ENCODE data around the gene NKIRAS1. TPM values are rescaled to one million over a fixed set of nuclear protein-coding genes. Genes with fewer than 3 reads are reported as not detected.

NKIRAS1 gene
- total RNA-seq, 1 experiment from 2014 or later, result 8.9 TPM

DNA sequence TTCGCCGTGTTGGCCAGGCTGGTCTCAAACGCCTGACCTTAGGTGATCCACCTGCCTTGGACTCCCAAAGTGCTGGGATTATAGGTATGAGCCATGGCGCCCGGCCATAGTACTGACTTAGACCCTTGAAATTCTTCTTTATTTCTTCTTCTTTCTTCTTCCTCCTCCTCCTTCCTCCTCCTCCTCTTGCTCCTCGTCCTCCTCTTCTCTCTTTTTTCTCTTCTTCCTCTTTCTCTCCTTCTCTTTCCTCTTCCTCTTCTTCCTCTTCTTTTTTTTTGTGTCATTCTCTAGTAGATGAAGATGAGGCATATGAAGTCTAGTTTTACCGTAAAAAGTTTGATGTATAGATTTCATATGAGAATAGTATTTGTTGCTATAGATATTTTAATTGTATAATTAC, 9.5 kb upstream of the NKIRAS1 start:
- in situ Hi-C loops (cut with HindIII; ENCODE audit: low pct_unique_long_range_greater_than_20kb, low sequenced_read_pairs) (no loop called here), intact Hi-C loops (cut with micrococcal nuclease; ENCODE audit: unreplicated experiment) (no loop called here)
- Histone ChIP-seq H3K9me3 (ENCODE audit: control insufficient read depth, insufficient read depth, low read depth, low read length) (no peaks in the 10 kb centered on the region), H3K4me3 (ENCODE audit: low read depth in 2 of 2, low read length in 2 of 2) (no peak overlapping the region), H3K4me1 (ENCODE audit: control insufficient read depth, insufficient read depth, low read length) (no peaks in the 10 kb centered on the region), H3K27ac (ENCODE audit: low read length) (no peak overlapping the region), H3K36me3 (ENCODE audit: control insufficient read depth, insufficient read depth, low read length) (no peaks in the 10 kb centered on the region), H3K27me3 (ENCODE audit: control insufficient read depth, insufficient read depth, low read length) (no peaks in the 10 kb centered on the region)
- ChIA-PET CTCF (no interaction called here), POLR2A (no interaction called here)
- no peak for DNase-seq (ENCODE audit: low read depth, low spot score)
- TF ChIP-seq SIN3A (IDR thresholded peaks at IDR 0.05; ENCODE audit: borderline replicate concordance, insufficient read depth, low read depth, low read length) (no peak), TCF7L2 (IDR thresholded peaks at IDR 0.05; ENCODE audit: low read depth, low read length) (no peak), POLR2AphosphoS5 (IDR thresholded peaks at IDR 0.05; ENCODE audit: low read depth, low read length) (no peak), REST (IDR thresholded peaks at IDR 0.05; ENCODE audit: insufficient read depth in 1 of 2, low read depth in 2 of 2, low read length in 1 of 2) (no peak)
- TF ChIP-seq, protein P1, sequence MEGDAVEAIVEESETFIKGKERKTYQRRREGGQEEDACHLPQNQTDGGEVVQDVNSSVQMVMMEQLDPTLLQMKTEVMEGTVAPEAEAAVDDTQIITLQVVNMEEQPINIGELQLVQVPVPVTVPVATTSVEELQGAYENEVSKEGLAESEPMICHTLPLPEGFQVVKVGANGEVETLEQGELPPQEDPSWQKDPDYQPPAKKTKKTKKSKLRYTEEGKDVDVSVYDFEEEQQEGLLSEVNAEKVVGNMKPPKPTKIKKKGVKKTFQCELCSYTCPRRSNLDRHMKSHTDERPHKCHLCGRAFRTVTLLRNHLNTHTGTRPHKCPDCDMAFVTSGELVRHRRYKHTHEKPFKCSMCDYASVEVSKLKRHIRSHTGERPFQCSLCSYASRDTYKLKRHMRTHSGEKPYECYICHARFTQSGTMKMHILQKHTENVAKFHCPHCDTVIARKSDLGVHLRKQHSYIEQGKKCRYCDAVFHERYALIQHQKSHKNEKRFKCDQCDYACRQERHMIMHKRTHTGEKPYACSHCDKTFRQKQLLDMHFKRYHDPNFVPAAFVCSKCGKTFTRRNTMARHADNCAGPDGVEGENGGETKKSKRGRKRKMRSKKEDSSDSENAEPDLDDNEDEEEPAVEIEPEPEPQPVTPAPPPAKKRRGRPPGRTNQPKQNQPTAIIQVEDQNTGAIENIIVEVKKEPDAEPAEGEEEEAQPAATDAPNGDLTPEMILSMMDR (IDR thresholded peaks at IDR 0.05), result no peak
- no peak for ATAC-seq
- BruUV-seq (replicated peaks), result no TSS peak

DNA sequence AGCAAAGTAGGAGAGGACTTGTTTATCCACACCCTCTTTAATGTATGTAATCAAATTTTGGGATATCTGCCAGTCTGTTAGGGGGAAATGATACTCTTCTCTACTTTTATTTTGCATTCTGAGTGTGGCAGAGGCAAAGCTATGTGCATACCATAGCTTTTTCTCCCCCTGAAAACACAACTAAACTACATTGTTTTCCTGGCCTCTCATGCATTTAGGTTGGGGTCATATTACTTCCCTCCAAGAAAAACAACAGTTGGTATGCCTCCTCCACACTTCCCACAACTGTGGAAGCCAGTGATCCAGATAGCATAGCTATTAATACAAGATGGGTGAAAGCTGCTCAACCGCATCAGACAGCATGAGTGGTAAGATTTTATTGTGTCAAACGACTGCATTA, 7.0 kb upstream of the NKIRAS1 start:
- no TSS peak for BruUV-seq (replicated peaks)
- POLR2A ChIA-PET, result no interaction called here
- Histone ChIP-seq H3K27me3 (ENCODE audit: control insufficient read depth, insufficient read depth, low read length) (no peaks in the 10 kb centered on the region), H3K9me3 (ENCODE audit: control insufficient read depth, insufficient read depth, low read depth, low read length) (no peaks in the 10 kb centered on the region), H3K36me3 (ENCODE audit: control insufficient read depth, insufficient read depth, low read length) (peaks cover 11% of the 10 kb centered on the region; the same call in 1 of the 2 replicates), H3K4me1 (ENCODE audit: control insufficient read depth, insufficient read depth, low read length) (peaks cover 5% of the 10 kb centered on the region), H3K4me3 (ENCODE audit: low read depth in 2 of 2, low read length in 2 of 2) (no peak overlapping the region), H3K27ac (ENCODE audit: low read length) (no peak overlapping the region)
- DNase-seq (ENCODE audit: low read depth, low spot score) (no peak), ATAC-seq (no peak)
- in situ Hi-C loops (cut with HindIII; ENCODE audit: low pct_unique_long_range_greater_than_20kb, low sequenced_read_pairs), result no loop called here
- no peak for TF ChIP-seq POLR2AphosphoS5 (IDR thresholded peaks at IDR 0.05; ENCODE audit: low read depth, low read length)
- TF ChIP-seq, protein P1 (IDR thresholded peaks at IDR 0.05), result no peak
- TF ChIP-seq REST (IDR thresholded peaks at IDR 0.05; ENCODE audit: insufficient read depth in 1 of 2, low read depth in 2 of 2, low read length in 1 of 2), result no peak
- no peak for TF ChIP-seq TCF7L2 (IDR thresholded peaks at IDR 0.05; ENCODE audit: low read depth, low read length)
- no peak for TF ChIP-seq SIN3A (IDR thresholded peaks at IDR 0.05; ENCODE audit: borderline replicate concordance, insufficient read depth, low read depth, low read length)
- intact Hi-C loops (cut with micrococcal nuclease; ENCODE audit: unreplicated experiment), result no loop called here
- CTCF ChIA-PET, result interaction anchor here (0.7 kb wide), 1 partner anchor 8 kb away, joined by 3 read pairs; no protein-coding TSS in a partner anchor
